Kasumi-1 (cell line): ENCODE results near the gene ARL5A.
"Not testable (repeated sequence)": the region's sequence is repeated elsewhere in the genome, so short reads cannot be mapped to it uniquely, and the experiment has no call there.

Experiments used
- DNase-seq, 2 experiments: peaks; one replicate each; lab custom pipeline; 2025; lab: John Stamatoyannopoulos, UW

Gene ARL5A

GRCh38 chr2:151795646-151796240, 32.5 kb downstream of the ARL5A start:
- DNase-seq, result no peak

GRCh38 chr2:151794422-151794821, 33.8 kb downstream of the ARL5A start:
- DNase-seq, result not testable (repeated sequence)

GRCh38 chr2:151793123-151793522, 35.1 kb downstream of the ARL5A start:
- DNase-seq, result no peak

GRCh38 chr2:151792589-151792988, 35.6 kb downstream of the ARL5A start:
- peak in 1 of 2 experiments; percentile 17 for DNase-seq

GRCh38 chr2:151791545-151791944, 36.7 kb downstream of the ARL5A start:
- no peak for DNase-seq

- no peak for DNase-seq
Observed at GRCh38 chr2:151790689-151791088, 37.5 kb downstream of the ARL5A start.

GRCh38 chr2:151789055-151789834, 39.0 kb downstream of the ARL5A start:
- DNase-seq, result no peak

GRCh38 chr2:151786483-151786882, 41.7 kb downstream of the ARL5A start:
- DNase-seq, result no peak

- no peak for DNase-seq
Observed at GRCh38 chr2:151786077-151786476, 42.1 kb downstream of the ARL5A start.

GRCh38 chr2:151783133-151783520, 45.1 kb downstream of the ARL5A start:
- DNase-seq, result no peak

- no peak for DNase-seq
Observed at GRCh38 chr2:151782378-151783132, 45.7 kb downstream of the ARL5A start.

GRCh38 chr2:151781642-151782041, 46.6 kb downstream of the ARL5A start:
- DNase-seq, result no peak

GRCh38 chr2:151780938-151781337, 47.3 kb downstream of the ARL5A start:
- DNase-seq, result no peak

- DNase-seq, result no peak
Observed at GRCh38 chr2:151777935-151778334, 50.3 kb downstream of the ARL5A start.

- peak; percentile 30 to 38 for DNase-seq
Observed at GRCh38 chr2:151777487-151777886, 50.7 kb downstream of the ARL5A start.

- DNase-seq, result no peak
Observed at GRCh38 chr2:151776367-151776766, 51.9 kb downstream of the ARL5A start.

GRCh38 chr2:151775057-151775740, 53.0 kb downstream of the ARL5A start:
- no peak for DNase-seq

GRCh38 chr2:151774506-151774905, 53.7 kb downstream of the ARL5A start:
- no peak for DNase-seq

- no peak for DNase-seq
Observed at GRCh38 chr2:151771599-151772358, 56.4 kb downstream of the ARL5A start.

GRCh38 chr2:151770995-151771394, 57.2 kb downstream of the ARL5A start:
- no peak for DNase-seq

- no peak for DNase-seq
Observed at GRCh38 chr2:151769606-151770005, 58.6 kb downstream of the ARL5A start.

- DNase-seq, result peak; percentile 28 to 43
Observed at GRCh38 chr2:151767536-151767935, 60.7 kb downstream of the ARL5A start.
